ENCODE data around the gene ZSWIM5. TPM values are rescaled to one million over a fixed set of nuclear protein-coding genes. Genes with fewer than 3 reads are reported as not detected.

ZSWIM5 gene
- total and polyA plus RNA-seq, 9 of the 15 experiments (the other 6 are each of a cell fraction or from before 2014, with no cell fraction given), result under 0.01 to 0.07 (median 0.03) TPM; not detected in 3

- no peak for TF ChIP-seq BRCA1 (IDR thresholded peaks at IDR 0.05)
- TF ChIP-seq BRCA1 (CRISPR knock-in tag; IDR thresholded peaks at IDR 0.05), result no peak
- no peak for TF ChIP-seq TFAM (CRISPR knock-in tag; conservative IDR thresholded peaks at IDR 0.05)
- no peak for TF ChIP-seq NELFE (IDR thresholded peaks at IDR 0.05; ENCODE audit: insufficient read depth, insufficient read length)
- no peak for TF ChIP-seq RUNX1 (IDR thresholded peaks at IDR 0.05; ENCODE audit: low read depth)
- TF ChIP-seq EP300 (IDR thresholded peaks at IDR 0.05; ENCODE audit: low read length), result no peak
- no peak for TF ChIP-seq E2F5 (CRISPR knock-in tag; IDR thresholded peaks at IDR 0.05)
- TF ChIP-seq SMAD3 (CRISPR knock-in tag; conservative IDR thresholded peaks at IDR 0.05), result no peak
- TF ChIP-seq, protein P1, sequence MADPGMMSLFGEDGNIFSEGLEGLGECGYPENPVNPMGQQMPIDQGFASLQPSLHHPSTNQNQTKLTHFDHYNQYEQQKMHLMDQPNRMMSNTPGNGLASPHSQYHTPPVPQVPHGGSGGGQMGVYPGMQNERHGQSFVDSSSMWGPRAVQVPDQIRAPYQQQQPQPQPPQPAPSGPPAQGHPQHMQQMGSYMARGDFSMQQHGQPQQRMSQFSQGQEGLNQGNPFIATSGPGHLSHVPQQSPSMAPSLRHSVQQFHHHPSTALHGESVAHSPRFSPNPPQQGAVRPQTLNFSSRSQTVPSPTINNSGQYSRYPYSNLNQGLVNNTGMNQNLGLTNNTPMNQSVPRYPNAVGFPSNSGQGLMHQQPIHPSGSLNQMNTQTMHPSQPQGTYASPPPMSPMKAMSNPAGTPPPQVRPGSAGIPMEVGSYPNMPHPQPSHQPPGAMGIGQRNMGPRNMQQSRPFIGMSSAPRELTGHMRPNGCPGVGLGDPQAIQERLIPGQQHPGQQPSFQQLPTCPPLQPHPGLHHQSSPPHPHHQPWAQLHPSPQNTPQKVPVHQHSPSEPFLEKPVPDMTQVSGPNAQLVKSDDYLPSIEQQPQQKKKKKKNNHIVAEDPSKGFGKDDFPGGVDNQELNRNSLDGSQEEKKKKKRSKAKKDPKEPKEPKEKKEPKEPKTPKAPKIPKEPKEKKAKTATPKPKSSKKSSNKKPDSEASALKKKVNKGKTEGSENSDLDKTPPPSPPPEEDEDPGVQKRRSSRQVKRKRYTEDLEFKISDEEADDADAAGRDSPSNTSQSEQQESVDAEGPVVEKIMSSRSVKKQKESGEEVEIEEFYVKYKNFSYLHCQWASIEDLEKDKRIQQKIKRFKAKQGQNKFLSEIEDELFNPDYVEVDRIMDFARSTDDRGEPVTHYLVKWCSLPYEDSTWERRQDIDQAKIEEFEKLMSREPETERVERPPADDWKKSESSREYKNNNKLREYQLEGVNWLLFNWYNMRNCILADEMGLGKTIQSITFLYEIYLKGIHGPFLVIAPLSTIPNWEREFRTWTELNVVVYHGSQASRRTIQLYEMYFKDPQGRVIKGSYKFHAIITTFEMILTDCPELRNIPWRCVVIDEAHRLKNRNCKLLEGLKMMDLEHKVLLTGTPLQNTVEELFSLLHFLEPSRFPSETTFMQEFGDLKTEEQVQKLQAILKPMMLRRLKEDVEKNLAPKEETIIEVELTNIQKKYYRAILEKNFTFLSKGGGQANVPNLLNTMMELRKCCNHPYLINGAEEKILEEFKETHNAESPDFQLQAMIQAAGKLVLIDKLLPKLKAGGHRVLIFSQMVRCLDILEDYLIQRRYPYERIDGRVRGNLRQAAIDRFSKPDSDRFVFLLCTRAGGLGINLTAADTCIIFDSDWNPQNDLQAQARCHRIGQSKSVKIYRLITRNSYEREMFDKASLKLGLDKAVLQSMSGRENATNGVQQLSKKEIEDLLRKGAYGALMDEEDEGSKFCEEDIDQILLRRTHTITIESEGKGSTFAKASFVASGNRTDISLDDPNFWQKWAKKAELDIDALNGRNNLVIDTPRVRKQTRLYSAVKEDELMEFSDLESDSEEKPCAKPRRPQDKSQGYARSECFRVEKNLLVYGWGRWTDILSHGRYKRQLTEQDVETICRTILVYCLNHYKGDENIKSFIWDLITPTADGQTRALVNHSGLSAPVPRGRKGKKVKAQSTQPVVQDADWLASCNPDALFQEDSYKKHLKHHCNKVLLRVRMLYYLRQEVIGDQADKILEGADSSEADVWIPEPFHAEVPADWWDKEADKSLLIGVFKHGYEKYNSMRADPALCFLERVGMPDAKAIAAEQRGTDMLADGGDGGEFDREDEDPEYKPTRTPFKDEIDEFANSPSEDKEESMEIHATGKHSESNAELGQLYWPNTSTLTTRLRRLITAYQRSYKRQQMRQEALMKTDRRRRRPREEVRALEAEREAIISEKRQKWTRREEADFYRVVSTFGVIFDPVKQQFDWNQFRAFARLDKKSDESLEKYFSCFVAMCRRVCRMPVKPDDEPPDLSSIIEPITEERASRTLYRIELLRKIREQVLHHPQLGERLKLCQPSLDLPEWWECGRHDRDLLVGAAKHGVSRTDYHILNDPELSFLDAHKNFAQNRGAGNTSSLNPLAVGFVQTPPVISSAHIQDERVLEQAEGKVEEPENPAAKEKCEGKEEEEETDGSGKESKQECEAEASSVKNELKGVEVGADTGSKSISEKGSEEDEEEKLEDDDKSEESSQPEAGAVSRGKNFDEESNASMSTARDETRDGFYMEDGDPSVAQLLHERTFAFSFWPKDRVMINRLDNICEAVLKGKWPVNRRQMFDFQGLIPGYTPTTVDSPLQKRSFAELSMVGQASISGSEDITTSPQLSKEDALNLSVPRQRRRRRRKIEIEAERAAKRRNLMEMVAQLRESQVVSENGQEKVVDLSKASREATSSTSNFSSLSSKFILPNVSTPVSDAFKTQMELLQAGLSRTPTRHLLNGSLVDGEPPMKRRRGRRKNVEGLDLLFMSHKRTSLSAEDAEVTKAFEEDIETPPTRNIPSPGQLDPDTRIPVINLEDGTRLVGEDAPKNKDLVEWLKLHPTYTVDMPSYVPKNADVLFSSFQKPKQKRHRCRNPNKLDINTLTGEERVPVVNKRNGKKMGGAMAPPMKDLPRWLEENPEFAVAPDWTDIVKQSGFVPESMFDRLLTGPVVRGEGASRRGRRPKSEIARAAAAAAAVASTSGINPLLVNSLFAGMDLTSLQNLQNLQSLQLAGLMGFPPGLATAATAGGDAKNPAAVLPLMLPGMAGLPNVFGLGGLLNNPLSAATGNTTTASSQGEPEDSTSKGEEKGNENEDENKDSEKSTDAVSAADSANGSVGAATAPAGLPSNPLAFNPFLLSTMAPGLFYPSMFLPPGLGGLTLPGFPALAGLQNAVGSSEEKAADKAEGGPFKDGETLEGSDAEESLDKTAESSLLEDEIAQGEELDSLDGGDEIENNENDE (IDR thresholded peaks at IDR 0.05; ENCODE audit: low read depth, low read length), result no peak
Measured at GRCh38 chr1:45152126-45152525, 54.3 kb downstream of the ZSWIM5 start (continued).
